Measurements from ENCODE around the gene MYL6. TPM values are rescaled to one million over a fixed set of nuclear protein-coding genes. Genes with fewer than 3 reads are reported as not detected.
A peak's percentile ranks its signal among the peaks of the same experiment; 100 is the strongest.

The MYL6 gene
- total RNA-seq, 1 experiment from 2014 or later, result 789 TPM

GRCh38 chr12:56188778-56189098 lies 30.6 kb downstream of the MYL6 start:
- POLR2A ChIA-PET (ENCODE audit: low non-redundant PET), result interaction anchor here (1.0 kb wide), 1 partner anchor 26 kb away, joined by 6 read pairs; no protein-coding TSS in a partner anchor
- CTCF ChIA-PET, result interaction anchor here (0.6 to 2.3 kb wide), 14 partner anchors 13 to 371 kb away, joined by 3 to 17 read pairs (median 6); partner anchors contain the start of genes ANKRD52, ESYT1, ORMDL2 and RNF41
- intact Hi-C loops (cut with micrococcal nuclease; ENCODE audit: unreplicated experiment), result loop anchor here (2.0 to 10.0 kb wide), 3 partner anchors 62 to 144 kb away; partner anchors contain the start of genes RPS26 and ZC3H10

DNA sequence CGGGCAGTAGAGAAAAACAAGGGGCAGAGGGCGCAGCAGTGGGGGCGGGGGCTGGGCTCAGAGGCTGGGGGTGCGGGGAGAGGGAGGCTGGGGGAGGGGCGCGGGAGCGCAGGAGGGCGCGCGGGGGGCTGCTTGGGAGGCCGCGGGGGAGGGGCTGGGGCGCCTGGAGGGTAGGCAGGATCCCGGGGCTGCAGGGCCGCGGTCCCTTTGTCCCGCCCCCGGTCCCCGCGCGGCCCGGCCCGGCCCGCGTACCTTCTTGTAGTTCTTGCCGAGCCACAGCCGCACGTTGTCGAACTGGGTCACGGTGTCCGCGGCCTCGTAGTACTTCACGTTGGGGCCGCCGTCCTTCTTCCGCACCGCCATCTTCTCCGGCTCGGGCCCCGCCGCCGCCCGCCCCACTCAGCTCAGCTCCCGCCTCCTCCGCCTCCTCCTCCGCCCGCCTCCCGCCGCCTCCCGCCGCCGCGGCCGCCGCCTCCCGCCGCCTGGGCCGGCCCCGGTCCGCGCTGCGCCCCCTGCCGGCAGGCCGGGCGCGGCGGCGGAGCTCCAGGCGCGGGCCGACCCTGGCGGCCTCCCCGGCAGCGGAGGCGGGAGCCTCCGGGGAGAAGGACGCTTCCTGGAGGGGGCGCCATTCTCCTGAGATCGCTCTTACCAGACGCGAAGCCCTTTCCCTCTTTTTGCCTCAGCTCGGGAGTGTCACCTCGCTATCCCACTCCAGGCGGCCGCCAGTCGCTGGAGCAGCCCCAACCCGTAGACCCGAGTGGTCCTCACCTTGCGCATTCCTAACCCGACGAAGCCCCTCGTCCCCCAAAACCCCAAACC lies 31.1 kb downstream of the MYL6 start, which contains the start of gene SMARCC2:
Gene SMARCC2, minus strand, starts transcription at position 385 of the 819 bp plus-strand sequence. Its CDS starts 22 bp downstream, at position 363.
- Histone ChIP-seq H3K4me1 (ENCODE audit: insufficient read depth, low read length, poor library complexity, severe bottlenecking) (peaks cover 13% of the 10 kb centered on the region), H3K27ac (ENCODE audit: low read depth, low read length, poor library complexity, severe bottlenecking) (peak within 1 kb of the TSS; percentile 82), H3K4me3 (ENCODE audit: low read depth, low read length, poor library complexity, severe bottlenecking) (peak within 1 kb of the TSS; percentile 83), H3K36me3 (ENCODE audit: insufficient read depth, low read length, poor library complexity, severe bottlenecking) (peaks cover 26% of the 10 kb centered on the region), H3K9me3 (ENCODE audit: low read depth, low read length, poor library complexity, severe bottlenecking) (no peaks in the 10 kb centered on the region), H3K27me3 (replicated peaks; ENCODE audit: insufficient read depth, low read depth, low read length, poor library complexity) (no peaks in the 10 kb centered on the region)
- ChIA-PET CTCF (interaction anchor here (0.6 to 2.3 kb wide), 23 partner anchors 10 to 1897 kb away, joined by 3 to 17 read pairs (median 4); partner anchors contain the start of genes ANKRD52, ESYT1, ORMDL2 and PA2G4), POLR2A (ENCODE audit: low non-redundant PET) (interaction anchor here (0.5 to 1.0 kb wide), 2 partner anchors 27 to 91 kb away, joined by 4 to 6 read pairs; no protein-coding TSS in a partner anchor)
- BruUV-seq (replicated peaks), result no TSS peak
- peak; percentile 95 for DNase-seq (ENCODE audit: low spot score)
- intact Hi-C loops (cut with micrococcal nuclease; ENCODE audit: unreplicated experiment), result loop anchor here (2.0 to 10.0 kb wide), 3 partner anchors 63 to 145 kb away; partner anchors contain the start of genes RPS26 and ZC3H10
- TF ChIP-seq, protein P1, sequence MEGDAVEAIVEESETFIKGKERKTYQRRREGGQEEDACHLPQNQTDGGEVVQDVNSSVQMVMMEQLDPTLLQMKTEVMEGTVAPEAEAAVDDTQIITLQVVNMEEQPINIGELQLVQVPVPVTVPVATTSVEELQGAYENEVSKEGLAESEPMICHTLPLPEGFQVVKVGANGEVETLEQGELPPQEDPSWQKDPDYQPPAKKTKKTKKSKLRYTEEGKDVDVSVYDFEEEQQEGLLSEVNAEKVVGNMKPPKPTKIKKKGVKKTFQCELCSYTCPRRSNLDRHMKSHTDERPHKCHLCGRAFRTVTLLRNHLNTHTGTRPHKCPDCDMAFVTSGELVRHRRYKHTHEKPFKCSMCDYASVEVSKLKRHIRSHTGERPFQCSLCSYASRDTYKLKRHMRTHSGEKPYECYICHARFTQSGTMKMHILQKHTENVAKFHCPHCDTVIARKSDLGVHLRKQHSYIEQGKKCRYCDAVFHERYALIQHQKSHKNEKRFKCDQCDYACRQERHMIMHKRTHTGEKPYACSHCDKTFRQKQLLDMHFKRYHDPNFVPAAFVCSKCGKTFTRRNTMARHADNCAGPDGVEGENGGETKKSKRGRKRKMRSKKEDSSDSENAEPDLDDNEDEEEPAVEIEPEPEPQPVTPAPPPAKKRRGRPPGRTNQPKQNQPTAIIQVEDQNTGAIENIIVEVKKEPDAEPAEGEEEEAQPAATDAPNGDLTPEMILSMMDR (conservative IDR thresholded peaks at IDR 0.05; ENCODE audit: low read depth, low read length), result peak; percentile 74
- TF ChIP-seq EZH2 (IDR thresholded peaks at IDR 0.05; ENCODE audit: borderline replicate concordance, low read depth, low read length, poor library complexity, severe bottlenecking), result no peak

More at GRCh38 chr12:56188778-56189098, 30.6 kb downstream of the MYL6 start:
- DNase-seq (ENCODE audit: low spot score), result peak; percentile 32
- H3K36me3 ChIP-seq (ENCODE audit: insufficient read depth, low read length, poor library complexity, severe bottlenecking), result peaks cover 32% of the 10 kb centered on the region
- H3K9me3 ChIP-seq (ENCODE audit: low read depth, low read length, poor library complexity, severe bottlenecking), result no peaks in the 10 kb centered on the region
- H3K4me1 ChIP-seq (ENCODE audit: insufficient read depth, low read length, poor library complexity, severe bottlenecking), result peaks cover 13% of the 10 kb centered on the region
- peak overlapping the region; percentile 82 for H3K27ac ChIP-seq (ENCODE audit: low read depth, low read length, poor library complexity, severe bottlenecking)
- TF ChIP-seq, protein P1 (conservative IDR thresholded peaks at IDR 0.05; ENCODE audit: low read depth, low read length), result no peak
- TF ChIP-seq EZH2 (IDR thresholded peaks at IDR 0.05; ENCODE audit: borderline replicate concordance, low read depth, low read length, poor library complexity, severe bottlenecking), result no peak
- no TSS peak for BruUV-seq (replicated peaks)
- peak overlapping the region; percentile 83 for H3K4me3 ChIP-seq (ENCODE audit: low read depth, low read length, poor library complexity, severe bottlenecking)
- H3K27me3 ChIP-seq (replicated peaks; ENCODE audit: insufficient read depth, low read depth, low read length, poor library complexity), result no peaks in the 10 kb centered on the region

GRCh38 chr12:56189918-56190694 lies 31.9 kb downstream of the MYL6 start:
- DNase-seq (ENCODE audit: low spot score), result peak; percentile 95
- peak overlapping the region; percentile 83 for H3K4me3 ChIP-seq (ENCODE audit: low read depth, low read length, poor library complexity, severe bottlenecking)
- POLR2A ChIA-PET (ENCODE audit: low non-redundant PET), result interaction anchor here (0.6 to 1.0 kb wide), 2 partner anchors 27 to 493 kb away, joined by 6 read pairs; no protein-coding TSS in a partner anchor
- TF ChIP-seq, protein P1 (conservative IDR thresholded peaks at IDR 0.05; ENCODE audit: low read depth, low read length), result no peak
- no peak for TF ChIP-seq EZH2 (IDR thresholded peaks at IDR 0.05; ENCODE audit: borderline replicate concordance, low read depth, low read length, poor library complexity, severe bottlenecking)
- CTCF ChIA-PET, result interaction anchor here (0.6 to 2.3 kb wide), 18 partner anchors 9 to 1896 kb away, joined by 3 to 17 read pairs (median 6); partner anchors contain the start of genes ESYT1, PA2G4, RNF41 and STAT2
- no TSS peak for BruUV-seq (replicated peaks)
- H3K27ac ChIP-seq (ENCODE audit: low read depth, low read length, poor library complexity, severe bottlenecking), result peak overlapping the region; percentile 81
- peaks cover 13% of the 10 kb centered on the region for H3K4me1 ChIP-seq (ENCODE audit: insufficient read depth, low read length, poor library complexity, severe bottlenecking)
- intact Hi-C loops (cut with micrococcal nuclease; ENCODE audit: unreplicated experiment), result loop anchor here (2.0 to 10.0 kb wide), 3 partner anchors 63 to 145 kb away; partner anchors contain the start of genes RPS26 and ZC3H10
- H3K9me3 ChIP-seq (ENCODE audit: low read depth, low read length, poor library complexity, severe bottlenecking), result no peaks in the 10 kb centered on the region
- H3K27me3 ChIP-seq (replicated peaks; ENCODE audit: insufficient read depth, low read depth, low read length, poor library complexity), result no peaks in the 10 kb centered on the region
- peaks cover 18% of the 10 kb centered on the region for H3K36me3 ChIP-seq (ENCODE audit: insufficient read depth, low read length, poor library complexity, severe bottlenecking)
